ENCODE measurements around the gene PIK3R6.

The PIK3R6 gene

GRCh38 chr17:8867361-8867981 is at the start of gene PIK3R6:
Gene PIK3R6 (minus strand): TSS chr17:8867674. CDS start chr17:8849794, 17,880 bp downstream.
- DNase-seq: no peak

GRCh38 chr17:8916466-8916865 is 49.0 kb upstream of the PIK3R6 start:
- DNase-seq: no peak

GRCh38 chr17:8914554-8914953 is 47.1 kb upstream of the PIK3R6 start:
- no peak for DNase-seq

- DNase-seq: no peak
These were observed 46.4 kb upstream of the PIK3R6 start for GRCh38 chr17:8913879-8914278.

- no peak for DNase-seq
These were observed 45.6 kb upstream of the PIK3R6 start for GRCh38 chr17:8913091-8913490.

GRCh38 chr17:8912084-8912981 is 44.9 kb upstream of the PIK3R6 start:
- DNase-seq: no peak

GRCh38 chr17:8910969-8911604 is 43.6 kb upstream of the PIK3R6 start:
- no peak for DNase-seq

GRCh38 chr17:8909586-8910270 is 42.3 kb upstream of the PIK3R6 start:
- DNase-seq: no peak

- no peak for DNase-seq
These were observed 37.9 kb upstream of the PIK3R6 start for GRCh38 chr17:8905331-8905730.

GRCh38 chr17:8904686-8905085 is 37.2 kb upstream of the PIK3R6 start:
- DNase-seq: no peak

- no peak for DNase-seq
These were observed 36.7 kb upstream of the PIK3R6 start for GRCh38 chr17:8904201-8904600.

GRCh38 chr17:8900626-8901585 is 33.4 kb upstream of the PIK3R6 start:
- DNase-seq: no peak

- DNase-seq: no peak
These were observed 32.7 kb upstream of the PIK3R6 start for GRCh38 chr17:8900207-8900606.

GRCh38 chr17:8898636-8899035 is 31.2 kb upstream of the PIK3R6 start:
- no peak for DNase-seq

GRCh38 chr17:8898126-8898525 is 30.7 kb upstream of the PIK3R6 start:
- no peak for DNase-seq

- no peak for DNase-seq
These were observed 29.5 kb upstream of the PIK3R6 start for GRCh38 chr17:8896641-8897635.

GRCh38 chr17:8896087-8896486 is 28.6 kb upstream of the PIK3R6 start:
- no peak for DNase-seq

GRCh38 chr17:8894673-8895578 is 27.5 kb upstream of the PIK3R6 start:
- peak; percentile 71 for DNase-seq

- no peak for DNase-seq
These were observed 26.8 kb upstream of the PIK3R6 start for GRCh38 chr17:8894202-8894671.
